NCI-H526 treated with DMSO at 0.1 percent for 48 hours (cell line): Measurements from ENCODE around the gene ABHD3.
"Not testable (repeated sequence)": the region's sequence is repeated elsewhere in the genome, so short reads cannot be mapped to it uniquely, and the experiment has no call there.

ENCODE experiments used
- DNase-seq: peaks from one replicate; lab custom pipeline; 2025; lab: John Stamatoyannopoulos, UW

ABHD3 gene

GRCh38 chr18:21704603-21705364 is at the start of gene ABHD3:
ABHD3 (minus strand) TSS chr18:21704774; CDS start chr18:21704665, 109 bp downstream.
- DNase-seq, result peak; percentile 71

GRCh38 chr18:21747764-21748693 is 43.5 kb upstream of the ABHD3 start:
- DNase-seq, result no peak

- DNase-seq, result no peak
Observed at GRCh38 chr18:21747268-21747667, 42.7 kb upstream of the ABHD3 start.

GRCh38 chr18:21745231-21745630 is 40.7 kb upstream of the ABHD3 start:
- DNase-seq, result no peak

- DNase-seq, result peak; percentile 2
Observed at GRCh38 chr18:21743166-21743832, 38.7 kb upstream of the ABHD3 start.

- DNase-seq, result no peak
Observed at GRCh38 chr18:21742315-21742687, 37.7 kb upstream of the ABHD3 start.

GRCh38 chr18:21741562-21742314 is 37.2 kb upstream of the ABHD3 start:
- DNase-seq, result no peak

GRCh38 chr18:21741312-21741561 is 36.7 kb upstream of the ABHD3 start:
- no peak for DNase-seq

GRCh38 chr18:21740538-21741311 is 36.2 kb upstream of the ABHD3 start, which contains the start of gene MIB1:
MIB1 (plus strand) TSS chr18:21740792; CDS start chr18:21741584, 792 bp downstream.
- DNase-seq, result peak; percentile 84

- DNase-seq, result peak; percentile 21
Observed at GRCh38 chr18:21739604-21740537, 35.3 kb upstream of the ABHD3 start.

- not testable (repeated sequence) for DNase-seq
Observed at GRCh38 chr18:21736926-21737325, 32.4 kb upstream of the ABHD3 start.

- DNase-seq, result no peak
Observed at GRCh38 chr18:21735452-21736015, 31.0 kb upstream of the ABHD3 start.

- no peak for DNase-seq
Observed at GRCh38 chr18:21733011-21733410, 28.4 kb upstream of the ABHD3 start.

GRCh38 chr18:21727702-21728101 is 23.1 kb upstream of the ABHD3 start:
- no peak for DNase-seq

- no peak for DNase-seq
Observed at GRCh38 chr18:21725201-21725600, 20.6 kb upstream of the ABHD3 start.

- no peak for DNase-seq
Observed at GRCh38 chr18:21722687-21723086, 18.1 kb upstream of the ABHD3 start.

- no peak for DNase-seq
Observed at GRCh38 chr18:21714474-21714873, 9.9 kb upstream of the ABHD3 start.

- DNase-seq, result not testable (repeated sequence)
Observed at GRCh38 chr18:21707130-21707529, 2.6 kb upstream of the ABHD3 start.

GRCh38 chr18:21706386-21706865 is 1.9 kb upstream of the ABHD3 start:
- no peak for DNase-seq
